ENCODE data around the gene C2orf68.
"Not testable (repeated sequence)": the region's sequence is repeated elsewhere in the genome, so short reads cannot be mapped to it uniquely, and the experiment has no call there.

The C2orf68 gene

DNA sequence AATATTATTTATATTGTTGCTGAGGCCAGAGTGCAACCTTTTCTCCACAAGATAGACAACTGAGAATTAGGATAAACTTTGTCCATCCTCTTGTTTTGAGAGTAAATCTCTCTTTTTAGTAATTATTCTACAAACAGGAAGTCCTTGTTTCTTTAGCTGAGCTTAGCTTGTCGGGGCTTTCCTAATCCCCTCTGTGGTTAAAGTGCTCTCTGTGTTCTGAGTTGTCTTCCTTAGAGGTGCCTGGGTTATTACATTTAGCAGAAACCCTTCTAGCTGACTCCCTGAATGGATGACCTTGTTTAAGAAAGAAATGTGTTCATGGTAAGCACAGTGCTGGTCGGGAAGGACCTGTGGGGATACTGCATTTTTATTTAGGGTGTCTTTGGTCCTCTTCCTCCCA lies 16.8 kb upstream of the C2orf68 start:
- peak; percentile 14 to 24 for DNase-seq

GRCh38 chr2:85623991-85624390 lies 12.1 kb upstream of the C2orf68 start:
- DNase-seq: no peak

DNA sequence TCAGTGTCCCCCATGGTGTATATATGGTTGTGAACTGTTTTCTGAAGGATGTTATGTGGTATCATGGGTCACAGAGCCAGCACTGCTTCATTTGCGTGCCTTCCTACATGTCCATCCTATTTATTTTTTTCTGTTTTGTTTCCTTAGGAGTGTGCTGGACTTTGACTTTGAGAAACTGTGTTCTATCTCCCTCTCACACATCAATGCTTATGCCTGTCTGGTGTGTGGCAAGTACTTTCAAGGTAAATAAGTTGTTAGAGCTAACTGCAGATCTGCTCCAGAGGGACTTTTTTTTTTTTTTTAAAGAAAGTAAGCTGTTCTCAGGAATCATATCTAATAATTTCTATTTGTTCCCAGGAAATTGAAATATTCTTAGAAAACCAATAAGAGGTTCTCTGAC lies 9.5 kb upstream of the C2orf68 start:
- no peak for DNase-seq

DNA sequence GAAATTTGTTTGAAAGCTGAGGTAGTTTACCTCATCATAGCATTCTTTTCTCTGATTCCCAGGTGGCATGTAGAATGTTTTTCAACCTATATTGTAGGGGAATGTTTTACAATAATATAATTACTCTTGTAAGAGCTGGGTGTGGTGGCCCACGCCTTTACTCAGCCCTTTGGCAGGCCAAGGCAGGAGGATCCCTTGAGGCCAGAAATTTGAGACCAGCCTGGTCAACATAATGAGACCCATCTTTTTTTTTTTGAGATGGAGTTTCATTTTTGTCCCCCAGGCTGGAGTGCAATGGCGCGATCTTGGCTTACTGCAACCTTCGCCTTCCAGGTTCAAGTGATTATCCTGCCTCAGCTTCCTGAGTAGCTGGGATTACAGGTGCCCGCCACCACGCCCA lies 7.8 kb upstream of the C2orf68 start:
- no peak for DNase-seq

- DNase-seq: not testable (repeated sequence)
Observed at GRCh38 chr2:85617723-85618122, 5.9 kb upstream of the C2orf68 start.

DNA sequence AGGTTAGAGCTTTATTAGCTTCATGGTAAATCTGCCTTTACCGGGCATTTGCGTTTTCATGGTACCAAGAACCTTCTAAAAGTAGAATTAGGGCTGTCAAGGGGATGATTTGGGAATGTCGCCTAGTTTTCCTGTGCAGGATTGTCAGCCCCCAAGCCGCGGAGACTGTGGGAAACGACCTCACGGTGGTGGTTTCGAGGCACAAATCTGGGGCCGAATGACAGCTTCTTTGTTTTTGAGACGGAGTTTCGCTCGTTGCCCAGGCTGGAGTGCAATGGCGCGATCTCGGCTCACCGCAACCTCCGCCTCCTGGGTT lies 3.5 kb upstream of the C2orf68 start:
- no peak for DNase-seq

- not testable (repeated sequence) for DNase-seq
Observed at GRCh38 chr2:85614757-85615156, 2.9 kb upstream of the C2orf68 start.

- DNase-seq: no peak
Observed at GRCh38 chr2:85613717-85614515, 2.0 kb upstream of the C2orf68 start.

- peak in 1 of 2 experiments; percentile 33 for DNase-seq
Observed at GRCh38 chr2:85611217-85611704, 605 bp downstream of the C2orf68 start.

DNA sequence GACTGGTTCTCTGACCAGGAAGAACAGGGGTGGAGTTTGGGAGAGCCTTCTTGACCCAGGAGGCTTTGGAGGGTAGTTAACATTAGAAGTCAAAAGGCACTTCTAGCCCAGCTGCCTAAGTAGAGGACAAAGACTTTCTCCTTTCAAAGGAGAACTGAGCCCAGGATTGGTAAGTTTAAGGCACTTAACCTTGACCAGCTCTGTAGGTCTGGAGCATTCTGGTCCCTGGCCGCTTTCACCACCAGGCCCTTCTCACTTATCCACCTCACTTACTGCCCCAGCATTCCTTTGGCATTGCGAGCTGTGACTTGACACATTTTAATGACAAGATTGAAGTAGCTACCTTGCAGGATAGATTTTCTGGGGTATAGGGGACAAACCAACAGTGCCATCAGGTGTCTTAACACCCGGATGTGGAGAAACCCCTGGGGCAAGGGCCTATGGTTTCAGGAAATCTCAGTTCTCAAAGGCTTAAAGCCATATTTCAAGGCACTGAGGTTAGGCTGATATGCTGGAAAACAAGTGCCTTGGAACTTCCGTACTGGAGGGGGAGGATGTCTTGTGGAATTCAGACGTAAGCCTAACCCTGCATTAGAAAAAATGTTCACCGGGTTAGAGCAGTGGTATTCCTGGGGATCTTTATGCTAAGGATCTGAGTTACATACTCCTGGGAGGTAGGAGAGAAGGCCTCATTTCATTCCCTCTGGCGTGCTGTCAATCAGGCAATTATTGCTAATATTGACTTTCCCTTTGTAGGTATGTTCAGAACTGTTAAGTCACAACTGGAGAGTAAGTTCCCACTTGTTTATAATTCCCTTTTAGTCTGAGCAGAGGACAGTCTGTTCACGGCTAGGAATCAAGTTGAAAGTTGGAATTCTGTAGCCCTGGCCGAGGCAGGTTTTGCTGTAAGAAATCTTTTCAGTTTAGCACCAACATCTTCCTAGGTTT lies 4.3 kb downstream of the C2orf68 start:
- no peak for DNase-seq

DNA sequence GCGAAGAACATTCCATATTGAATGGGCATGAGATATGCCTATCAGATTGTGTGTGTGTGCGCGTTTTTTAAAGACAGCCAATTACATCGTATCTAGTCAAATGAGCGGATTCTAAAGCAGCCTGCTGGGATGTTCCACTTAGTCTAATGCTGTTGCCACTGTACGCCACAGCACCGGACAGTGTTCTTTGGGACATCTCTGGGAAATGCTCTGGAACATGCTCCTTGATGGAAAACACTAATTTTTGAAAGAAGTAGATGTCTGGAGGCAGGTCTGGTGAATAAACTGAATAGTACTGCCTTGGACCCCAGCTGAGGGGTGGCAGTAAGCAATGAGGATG lies 5.8 kb downstream of the C2orf68 start:
- DNase-seq: no peak

- DNase-seq: no peak
Observed at GRCh38 chr2:85605406-85606115, 6.3 kb downstream of the C2orf68 start.

- no peak for DNase-seq
Observed at GRCh38 chr2:85604568-85605339, 7.1 kb downstream of the C2orf68 start.

- DNase-seq: not testable (repeated sequence)
Observed at GRCh38 chr2:85604133-85604444, 7.8 kb downstream of the C2orf68 start.

DNA sequence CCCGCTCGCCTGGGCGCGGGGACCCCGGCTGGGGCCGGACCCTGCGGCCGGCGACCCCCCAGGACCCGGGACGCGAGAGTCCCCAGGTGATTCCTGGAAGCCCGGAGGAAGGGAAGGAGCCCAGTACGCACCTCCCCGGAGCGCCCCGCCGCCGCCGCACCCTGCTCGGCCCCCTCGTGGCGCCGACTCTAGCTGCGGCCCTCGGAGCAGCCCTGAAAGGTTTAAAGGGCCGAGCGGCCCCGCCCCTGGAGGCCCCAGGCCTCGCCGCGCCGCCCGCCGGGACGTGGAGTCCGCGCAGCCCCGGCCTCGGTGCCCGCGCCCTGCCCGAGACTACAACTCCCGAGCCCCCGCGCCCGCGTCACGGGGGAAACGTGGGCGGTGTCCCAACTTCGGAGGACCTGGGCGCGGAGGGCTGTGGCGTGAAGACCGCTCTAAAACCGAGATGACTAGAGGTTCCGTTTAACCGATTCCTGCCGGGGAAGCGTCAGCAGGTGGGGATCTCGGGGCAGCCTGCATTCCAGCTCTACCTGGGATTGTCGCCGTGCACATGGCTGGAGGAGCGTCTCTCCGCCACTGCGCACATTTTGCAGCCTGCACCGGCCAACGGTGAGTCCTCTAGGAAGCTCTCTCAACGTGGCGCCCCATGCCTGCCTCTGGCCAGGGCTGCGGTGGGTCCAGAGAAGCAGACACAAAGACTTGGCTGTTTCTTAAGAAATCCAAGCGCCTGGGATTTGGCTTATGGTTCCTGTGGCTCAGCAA lies 9.2 kb downstream of the C2orf68 start, which contains the start of gene TMEM150A:
TMEM150A (minus strand) TSS at position 223 of the 759 bp plus-strand sequence. CDS start 750 bp downstream, outside the sequence.
- peak; percentile 86 to 87 for DNase-seq

- no peak for DNase-seq
Observed at GRCh38 chr2:85601771-85602475, 9.9 kb downstream of the C2orf68 start.

GRCh38 chr2:85600951-85601770 lies 10.7 kb downstream of the C2orf68 start:
- no peak for DNase-seq

GRCh38 chr2:85600235-85600575 lies 11.7 kb downstream of the C2orf68 start:
- DNase-seq: no peak

- DNase-seq: peak in 1 of 2 experiments; percentile 35
Observed at GRCh38 chr2:85599468-85600234, 12.2 kb downstream of the C2orf68 start.

Measured in Kasumi-1 (cell line).